Activated CD4-positive, alpha-beta T cell treated with anti-CD3 and anti-CD28 coated beads, Interleukin-2, amount 50 U/mL, for 16 hours (primary cell): ENCODE data around the gene SMIM36.
"Not testable (repeated sequence)": the region's sequence is repeated elsewhere in the genome, so short reads cannot be mapped to it uniquely, and the experiment has no call there.

Source experiments
- DNase-seq: peaks from one replicate; pipeline ENCODE4 v3.0.0-alpha.2; 2020

Gene SMIM36

GRCh38 chr17:55510986-55511721 is at the start of gene SMIM36:
Gene SMIM36 (minus strand): TSS chr17:55511452.
- DNase-seq: no peak

DNA sequence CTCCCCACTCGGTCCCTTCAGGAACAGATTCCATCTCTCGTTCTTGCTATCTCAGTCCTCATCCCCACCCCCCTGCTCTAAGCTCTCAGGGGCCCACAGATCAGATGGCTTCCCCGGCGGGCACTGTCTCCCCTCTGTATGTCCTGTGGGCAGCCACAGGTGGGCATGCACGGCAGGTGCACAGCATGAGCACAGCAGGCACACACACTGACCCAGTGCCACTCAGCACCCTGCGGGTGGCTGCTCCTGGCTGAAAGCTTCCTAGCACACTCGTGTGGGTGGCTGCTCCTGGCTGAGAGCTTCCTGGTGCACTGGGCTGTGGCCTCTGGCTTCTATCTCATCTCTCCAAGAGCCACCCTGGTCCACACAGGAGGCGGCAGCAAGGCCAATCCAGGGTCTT is 44.5 kb upstream of the SMIM36 start:
- no peak for DNase-seq

- peak; percentile 28 for DNase-seq
These were observed 37.9 kb upstream of the SMIM36 start for GRCh38 chr17:55549140-55549539.

DNA sequence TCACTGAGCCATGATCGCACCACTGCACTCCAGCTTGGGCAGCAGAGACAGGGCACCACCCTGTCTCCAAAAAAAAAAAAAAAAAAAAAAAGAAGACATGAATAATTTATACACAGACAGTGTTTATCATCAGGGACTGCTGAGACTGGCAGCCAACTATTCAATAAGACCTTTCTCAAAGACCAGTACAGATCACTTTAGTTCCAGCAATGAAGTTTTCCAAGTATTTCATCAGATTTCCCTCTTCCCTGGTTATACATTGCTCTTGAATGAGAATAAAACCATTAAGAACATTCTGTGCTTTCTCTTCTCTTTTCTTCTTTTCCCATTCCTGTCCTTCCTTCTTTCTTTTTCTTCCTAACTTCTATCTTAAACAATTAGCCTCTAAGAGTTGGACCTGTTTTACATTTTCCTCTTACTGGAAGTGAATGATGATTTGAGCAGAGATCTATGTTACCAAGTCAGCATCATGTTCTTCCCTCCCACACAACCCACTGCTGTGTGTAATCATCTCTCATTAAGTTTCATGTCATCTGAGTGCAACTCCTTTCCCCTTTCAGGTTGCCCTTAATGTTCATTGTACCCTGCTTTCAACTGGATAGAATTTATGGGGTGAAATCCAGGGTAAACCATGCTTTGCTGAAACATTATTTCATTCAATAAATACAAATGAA is 35.9 kb upstream of the SMIM36 start:
- DNase-seq: no peak

DNA sequence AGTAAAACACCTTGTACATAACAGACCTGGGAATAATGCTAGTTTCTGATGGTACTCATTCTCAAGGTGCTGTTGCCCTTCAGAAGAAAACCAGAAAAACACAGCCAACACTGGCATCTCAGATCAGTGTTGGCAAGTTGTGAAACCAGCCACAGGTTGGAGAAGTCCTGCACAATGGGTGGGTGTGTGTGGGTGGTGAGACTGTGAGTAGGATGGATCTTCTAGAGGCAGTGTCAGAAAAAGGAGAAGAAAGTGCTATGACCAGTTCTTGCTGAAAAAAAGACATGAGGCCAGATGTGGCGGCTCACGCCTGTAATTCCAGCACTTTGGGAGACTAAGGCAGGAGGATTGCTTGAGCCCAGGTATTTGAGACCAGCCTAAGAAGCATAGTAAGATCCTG is 35.2 kb upstream of the SMIM36 start:
- DNase-seq: no peak

GRCh38 chr17:55545806-55546205 is 34.6 kb upstream of the SMIM36 start:
- no peak for DNase-seq

- DNase-seq: no peak
These were observed 32.5 kb upstream of the SMIM36 start for GRCh38 chr17:55543709-55544108.

- DNase-seq: no peak
These were observed 29.3 kb upstream of the SMIM36 start for GRCh38 chr17:55540414-55541091.

- DNase-seq: no peak
These were observed 25.0 kb upstream of the SMIM36 start for GRCh38 chr17:55536205-55536604.

DNA sequence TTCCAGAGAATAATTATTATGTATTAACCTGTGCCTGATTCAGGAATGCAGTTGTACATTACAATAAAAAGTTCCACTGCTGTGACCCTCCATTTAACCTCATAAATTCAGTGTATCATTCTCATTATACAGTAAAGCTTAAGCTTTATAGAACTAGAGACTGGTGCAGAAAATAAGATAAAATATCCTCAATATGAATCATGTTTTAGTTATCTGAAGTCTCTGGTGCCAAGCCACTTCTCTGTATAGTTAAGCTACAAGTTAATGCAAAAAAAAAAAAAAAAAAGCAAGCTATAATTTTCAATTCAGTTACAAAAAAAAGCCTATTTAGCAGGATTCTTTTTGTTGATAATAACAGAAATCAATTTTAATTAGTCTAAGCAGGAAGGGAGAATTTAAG is 22.4 kb upstream of the SMIM36 start:
- DNase-seq: no peak

DNA sequence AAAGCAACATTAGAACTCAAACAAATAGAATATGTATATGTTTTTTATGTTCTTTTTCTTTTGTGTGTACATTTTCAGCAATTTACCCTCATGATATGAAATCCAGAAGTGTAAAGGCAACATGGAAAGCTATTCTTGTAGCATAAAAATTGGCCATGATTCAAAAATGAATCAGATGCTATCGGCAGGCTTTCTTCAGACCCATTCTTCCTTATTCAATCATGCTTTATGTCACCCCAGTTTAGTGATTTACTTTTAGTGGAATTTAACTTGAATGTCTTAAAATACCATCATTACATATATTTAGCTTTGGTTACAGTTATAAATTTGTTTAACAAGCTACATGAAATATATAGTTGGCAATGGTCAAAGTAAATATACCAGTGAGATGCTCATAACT is 21.4 kb upstream of the SMIM36 start:
- DNase-seq: no peak

GRCh38 chr17:55531053-55531728 is 19.9 kb upstream of the SMIM36 start:
- DNase-seq: no peak

DNA sequence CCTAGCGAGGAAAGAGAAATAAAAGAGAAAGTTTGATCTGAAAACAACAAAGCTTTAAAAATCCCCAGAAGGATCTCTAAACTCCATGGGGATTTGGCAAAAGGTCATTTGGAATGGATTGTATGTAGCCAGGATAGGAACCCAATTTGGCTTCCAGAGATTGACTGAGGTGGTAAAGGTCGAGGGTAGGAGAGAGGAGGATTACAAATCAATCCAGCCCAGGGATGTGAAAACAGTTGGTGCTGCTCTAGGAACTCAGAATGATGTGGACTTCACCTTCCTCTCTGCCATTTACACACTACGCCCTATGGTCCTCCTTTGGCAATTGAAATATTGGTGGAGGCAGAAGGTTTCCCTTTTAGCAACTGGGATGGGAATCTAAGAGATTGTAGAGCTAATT is 18.8 kb upstream of the SMIM36 start:
- DNase-seq: no peak

- DNase-seq: peak; percentile 29
These were observed 16.4 kb upstream of the SMIM36 start for GRCh38 chr17:55527540-55528118.

DNA sequence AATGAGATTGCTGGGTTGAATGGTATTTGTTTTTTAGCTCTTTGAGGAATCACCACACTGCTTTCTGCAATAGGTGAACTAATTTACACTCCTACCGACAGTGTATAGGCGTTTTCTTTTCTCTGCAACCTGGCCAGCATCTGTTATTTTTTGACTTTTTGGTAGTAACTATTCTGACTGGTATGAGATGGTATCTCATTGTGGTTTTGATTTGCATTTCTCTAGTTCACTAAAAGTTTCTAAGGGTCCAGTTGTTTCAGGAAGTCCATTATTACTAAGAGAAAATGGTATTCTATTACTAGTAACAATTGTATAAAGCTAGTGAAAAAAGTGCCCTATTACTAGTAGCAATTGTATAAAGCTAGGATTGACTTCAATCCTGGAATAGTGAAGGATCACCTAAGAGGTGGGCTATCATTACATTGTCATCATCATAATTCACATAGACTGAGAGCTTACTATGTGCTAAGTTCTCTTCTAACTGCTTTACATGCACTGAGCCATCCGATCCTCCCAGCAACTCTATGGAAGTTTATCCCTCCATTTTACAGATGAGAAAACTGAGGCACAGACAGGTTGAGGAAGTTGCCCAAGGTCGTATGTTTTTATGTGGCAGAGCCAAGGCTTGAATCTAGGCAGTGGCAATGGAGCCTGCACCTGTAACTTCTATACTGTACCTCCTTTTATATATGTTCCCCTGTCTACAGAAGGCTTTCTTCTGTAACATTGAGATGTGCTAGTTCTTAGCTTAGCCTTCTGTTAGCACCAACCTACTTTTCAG is 13.4 kb upstream of the SMIM36 start:
- peak; percentile 70 for DNase-seq

GRCh38 chr17:55523032-55523431 is 11.8 kb upstream of the SMIM36 start:
- DNase-seq: not testable (repeated sequence)

GRCh38 chr17:55521186-55521585 is 9.9 kb upstream of the SMIM36 start:
- no peak for DNase-seq

- DNase-seq: no peak
These were observed 9.2 kb upstream of the SMIM36 start for GRCh38 chr17:55520402-55520801.

GRCh38 chr17:55518510-55518909 is 7.3 kb upstream of the SMIM36 start:
- DNase-seq: no peak

DNA sequence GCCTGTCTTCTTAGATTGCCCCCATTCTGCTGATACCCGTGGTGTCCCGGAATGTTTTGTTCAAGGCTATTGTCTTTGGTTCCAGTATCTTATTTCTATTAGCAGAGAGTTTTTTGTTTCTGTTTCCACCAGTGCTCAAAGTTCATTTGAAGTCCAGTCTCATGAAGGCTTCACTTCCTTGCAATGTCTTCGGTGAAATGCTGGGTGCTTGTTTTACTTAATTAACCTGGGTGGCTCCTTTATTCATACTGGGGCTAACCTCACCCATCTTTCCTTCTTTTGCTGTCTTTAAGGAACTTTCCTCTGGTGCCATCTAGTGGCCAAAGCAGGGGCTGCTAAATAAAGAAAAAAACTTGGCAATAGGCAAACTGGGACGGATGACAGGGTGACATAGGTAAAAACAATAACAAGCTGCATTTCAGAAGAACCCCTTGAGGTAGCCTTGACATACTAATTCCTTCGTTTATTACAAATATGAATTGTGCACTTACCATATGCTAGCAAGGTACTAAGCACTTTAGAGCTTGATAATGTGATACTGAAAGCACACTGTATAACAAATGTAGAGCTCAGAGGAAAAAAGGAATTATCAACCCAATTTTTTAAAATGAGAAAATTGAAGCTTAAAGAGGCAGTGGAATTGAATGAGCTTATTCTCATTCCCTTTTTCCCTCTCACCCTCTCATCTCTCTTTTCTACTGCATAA is 2.8 kb upstream of the SMIM36 start:
- DNase-seq: peak; percentile 75

DNA sequence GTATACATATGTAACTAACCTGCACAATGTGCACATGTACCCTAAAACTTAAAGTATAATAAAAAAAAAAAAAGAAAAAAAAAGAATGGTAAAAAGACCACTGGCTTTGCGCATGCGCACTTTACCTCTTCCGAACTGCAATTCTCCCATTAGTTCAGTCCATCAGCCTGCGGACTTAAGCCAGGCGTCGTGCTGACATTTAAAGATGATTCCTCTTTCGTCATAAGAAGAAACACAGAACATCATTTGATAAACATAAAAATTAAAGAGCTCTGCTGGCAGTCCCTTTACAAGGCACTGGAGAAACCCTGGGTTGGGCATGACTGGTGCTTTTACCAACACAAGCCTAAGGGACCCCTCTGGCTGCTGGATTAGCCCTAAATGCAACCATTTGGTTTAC is 3.6 kb downstream of the SMIM36 start:
- not testable (repeated sequence) for DNase-seq

DNA sequence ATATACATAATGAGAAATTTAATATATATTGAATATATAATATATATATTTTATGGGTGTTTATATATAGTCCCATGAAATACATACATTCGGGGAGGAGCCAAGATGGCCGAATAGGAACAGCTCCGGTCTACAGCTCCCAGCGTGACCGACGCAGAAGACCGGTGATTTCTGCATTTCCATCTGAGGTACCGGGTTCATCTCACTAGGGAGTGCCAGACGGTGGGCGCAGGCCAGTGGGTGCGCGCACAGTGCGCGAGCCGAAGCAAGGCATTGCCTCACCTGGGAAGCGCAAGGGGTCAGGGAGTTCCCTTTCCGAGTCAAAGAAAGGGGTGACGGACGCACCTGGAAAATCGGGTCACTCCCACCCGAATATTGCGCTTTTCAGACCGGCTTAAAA is 9.6 kb downstream of the SMIM36 start:
- not testable (repeated sequence) for DNase-seq
